Muscle layer of duodenum (tissue), 2 donors: ENCODE results near the gene TAGLN.
"Not testable (repeated sequence)": the region's sequence is repeated elsewhere in the genome, so short reads cannot be mapped to it uniquely, and the experiment has no call there.

ENCODE experiments used
- H3K27ac ChIP-seq: one replicate; pipeline ENCODE4 v1.7.0; 2013; ENCODE audit warnings: mild to moderate bottlenecking, low read length
- H3K27me3 ChIP-seq: one replicate; pipeline ENCODE4 v1.7.0; 2013; ENCODE audit warnings: low read depth, mild to moderate bottlenecking, control low read depth, low read length
- H3K36me3 ChIP-seq, 2 donors: one replicate each; pipeline ENCODE4 v1.7.0; 2013; ENCODE audit warnings: low read length in 2 of 2, control low read depth in 1 of 2, mild to moderate bottlenecking in 1 of 2; ENCODE audit not compliant: insufficient read depth in 2 of 2, control insufficient read depth in 1 of 2
- H3K4me1 ChIP-seq, 2 donors: one replicate each; pipeline ENCODE4 v1.7.0; 2013; ENCODE audit warnings: low read length in 2 of 2, mild to moderate bottlenecking in 2 of 2, control low read depth in 1 of 2, moderate library complexity in 1 of 2; ENCODE audit not compliant: insufficient read depth in 2 of 2, control insufficient read depth in 1 of 2
- H3K4me3 ChIP-seq, 2 donors: one replicate each; pipeline ENCODE4 v1.7.0; 2013; ENCODE audit warnings: low read length in 2 of 2, low read depth in 1 of 2, mild to moderate bottlenecking in 1 of 2
- H3K9me3 ChIP-seq, 2 donors: one replicate each; pipeline ENCODE4 v1.7.0; 2013; ENCODE audit warnings: low read length in 2 of 2, control low read depth in 1 of 2, mild to moderate bottlenecking in 1 of 2; ENCODE audit not compliant: control insufficient read depth in 1 of 2
- donor health status: healthy.

The TAGLN gene

GRCh38 chr11:117181586-117182550 lies 17.3 kb upstream of the TAGLN start:
- no peaks in the 10 kb centered on the region for H3K9me3 ChIP-seq
- no peak overlapping the region for H3K4me3 ChIP-seq
- H3K36me3 ChIP-seq, result peaks cover 5 to 32% of the 10 kb centered on the region in 2 donors
- no peak overlapping the region for H3K27ac ChIP-seq
- H3K27me3 ChIP-seq, result no peaks in the 10 kb centered on the region
- peaks cover 6 to 27% of the 10 kb centered on the region in 2 donors for H3K4me1 ChIP-seq

GRCh38 chr11:117182551-117182935 lies 16.6 kb upstream of the TAGLN start:
- no peaks in the 10 kb centered on the region for H3K27me3 ChIP-seq
- peaks cover 6 to 27% of the 10 kb centered on the region in 2 donors for H3K4me1 ChIP-seq
- peaks cover 8 to 39% of the 10 kb centered on the region in 2 donors for H3K36me3 ChIP-seq
- H3K9me3 ChIP-seq, result no peaks in the 10 kb centered on the region
- H3K4me3 ChIP-seq, result no peak overlapping the region
- H3K27ac ChIP-seq, result no peak overlapping the region

GRCh38 chr11:117183178-117183577 lies 16.0 kb upstream of the TAGLN start:
- not testable (repeated sequence) for H3K27ac ChIP-seq, H3K9me3 ChIP-seq

GRCh38 chr11:117183724-117184349 lies 15.3 kb upstream of the TAGLN start:
- Histone ChIP-seq H3K36me3 (peaks cover 16 to 52% of the 10 kb centered on the region in 2 donors), H3K27ac (no peak overlapping the region)

More at GRCh38 chr11:117183178-117183577, 16.0 kb upstream of the TAGLN start:
- H3K27me3 ChIP-seq, H3K4me3 ChIP-seq: not testable (repeated sequence)
- peaks cover 6 to 22% of the 10 kb centered on the region in 2 donors for H3K4me1 ChIP-seq
- H3K36me3 ChIP-seq, result peaks cover 11 to 45% of the 10 kb centered on the region in 2 donors

GRCh38 chr11:117185736-117186430 lies 13.3 kb upstream of the TAGLN start:
- H3K4me3 ChIP-seq, result no peak overlapping the region
- no peaks in the 10 kb centered on the region for H3K9me3 ChIP-seq
- H3K36me3 ChIP-seq, result peaks cover 34 to 71% of the 10 kb centered on the region in 2 donors
- no peaks in the 10 kb centered on the region for H3K27me3 ChIP-seq
- H3K27ac ChIP-seq, result no peak overlapping the region
- peaks cover 3 to 8% of the 10 kb centered on the region in 2 donors for H3K4me1 ChIP-seq

More at GRCh38 chr11:117183724-117184349, 15.3 kb upstream of the TAGLN start:
- Histone ChIP-seq H3K4me1 (peaks cover 6 to 22% of the 10 kb centered on the region in 2 donors), H3K4me3 (no peak overlapping the region), H3K27me3 (no peaks in the 10 kb centered on the region), H3K9me3 (no peaks in the 10 kb centered on the region)

- Histone ChIP-seq H3K4me3 (no peak overlapping the region), H3K4me1 (peaks cover 0 to 3% of the 10 kb centered on the region in 2 donors), H3K36me3 (peaks cover 34 to 72% of the 10 kb centered on the region in 2 donors), H3K27ac (no peak overlapping the region), H3K9me3 (no peaks in the 10 kb centered on the region), H3K27me3 (no peaks in the 10 kb centered on the region)
Observed at GRCh38 chr11:117186431-117186761, 12.8 kb upstream of the TAGLN start.

GRCh38 chr11:117187007-117187406 lies 12.2 kb upstream of the TAGLN start:
- no peak overlapping the region for H3K4me3 ChIP-seq
- no peaks in the 10 kb centered on the region for H3K4me1 ChIP-seq
- no peaks in the 10 kb centered on the region for H3K9me3 ChIP-seq
- H3K27me3 ChIP-seq, result no peaks in the 10 kb centered on the region
- peaks cover 34 to 77% of the 10 kb centered on the region in 2 donors for H3K36me3 ChIP-seq
- no peak overlapping the region for H3K27ac ChIP-seq

GRCh38 chr11:117187428-117187798 lies 11.8 kb upstream of the TAGLN start:
- Histone ChIP-seq H3K9me3 (no peaks in the 10 kb centered on the region), H3K36me3 (peaks cover 33 to 77% of the 10 kb centered on the region in 2 donors), H3K4me3 (no peak overlapping the region), H3K27ac (no peak overlapping the region), H3K4me1 (no peaks in the 10 kb centered on the region), H3K27me3 (no peaks in the 10 kb centered on the region)

GRCh38 chr11:117187799-117188481 lies 11.2 kb upstream of the TAGLN start:
- no peak overlapping the region for H3K27ac ChIP-seq
- H3K27me3 ChIP-seq, result no peaks in the 10 kb centered on the region
- H3K4me1 ChIP-seq, result no peaks in the 10 kb centered on the region
- H3K36me3 ChIP-seq, result peaks cover 34 to 77% of the 10 kb centered on the region in 2 donors
- no peak overlapping the region for H3K4me3 ChIP-seq
- H3K9me3 ChIP-seq, result no peaks in the 10 kb centered on the region

- Histone ChIP-seq H3K4me1 (no peaks in the 10 kb centered on the region), H3K27ac (no peak overlapping the region)
Observed at GRCh38 chr11:117188620-117189081, 10.5 kb upstream of the TAGLN start.

More at GRCh38 chr11:117188620-117189081, 10.5 kb upstream of the TAGLN start:
- H3K4me3 ChIP-seq, result no peak overlapping the region
- no peaks in the 10 kb centered on the region for H3K27me3 ChIP-seq
- no peaks in the 10 kb centered on the region for H3K9me3 ChIP-seq
- H3K36me3 ChIP-seq, result peaks cover 39 to 81% of the 10 kb centered on the region in 2 donors
